ENCODE results near the gene CALML4.
"Not testable (repeated sequence)": the region's sequence is repeated elsewhere in the genome, so short reads cannot be mapped to it uniquely, and the experiment has no call there.

The CALML4 gene, protein sequence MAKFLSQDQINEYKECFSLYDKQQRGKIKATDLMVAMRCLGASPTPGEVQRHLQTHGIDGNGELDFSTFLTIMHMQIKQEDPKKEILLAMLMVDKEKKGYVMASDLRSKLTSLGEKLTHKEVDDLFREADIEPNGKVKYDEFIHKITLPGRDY

DNA sequence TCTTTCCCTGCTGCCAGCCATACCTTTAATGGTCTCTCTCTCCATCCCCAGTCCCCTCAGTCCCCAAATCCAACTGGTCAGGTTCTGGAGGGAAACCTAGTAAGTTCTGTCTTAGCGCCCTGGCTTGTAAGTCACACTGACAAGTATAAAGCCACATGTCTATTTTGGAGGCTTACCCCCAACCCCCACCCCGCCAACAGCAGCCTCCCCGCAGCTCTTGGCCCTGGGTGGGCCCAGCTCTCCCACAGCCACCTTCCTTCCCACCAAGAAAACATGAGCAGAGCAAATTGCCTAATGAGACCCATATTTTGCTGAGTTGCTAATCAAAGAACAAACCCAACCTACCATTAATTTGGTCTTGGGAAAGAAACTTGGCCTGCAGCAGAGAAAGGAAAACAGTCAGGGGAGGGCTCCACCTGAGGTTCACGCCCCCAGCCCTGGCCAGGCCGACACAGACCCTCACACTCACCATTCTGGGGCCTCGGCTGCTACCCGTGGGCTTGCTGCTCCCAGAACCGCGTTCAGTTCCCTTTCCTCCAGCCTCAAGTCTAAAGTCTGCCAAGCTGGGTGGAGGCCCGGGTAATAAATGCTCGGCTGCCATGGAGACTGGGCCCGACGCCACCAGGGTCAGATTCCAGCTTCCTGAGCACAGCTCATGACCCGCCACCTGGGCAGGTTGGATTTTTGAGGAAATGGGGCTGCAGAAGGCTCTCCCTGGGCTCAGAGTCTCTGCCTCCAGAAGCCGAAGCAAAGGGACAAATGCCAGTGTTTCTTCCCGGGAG lies at the start of gene CALML4:
Gene CALML4 (minus strand): TSS at position 557 of the 782 bp plus-strand sequence. CDS start 85 bp downstream, at position 472.
- DNase-seq = no peak

DNA sequence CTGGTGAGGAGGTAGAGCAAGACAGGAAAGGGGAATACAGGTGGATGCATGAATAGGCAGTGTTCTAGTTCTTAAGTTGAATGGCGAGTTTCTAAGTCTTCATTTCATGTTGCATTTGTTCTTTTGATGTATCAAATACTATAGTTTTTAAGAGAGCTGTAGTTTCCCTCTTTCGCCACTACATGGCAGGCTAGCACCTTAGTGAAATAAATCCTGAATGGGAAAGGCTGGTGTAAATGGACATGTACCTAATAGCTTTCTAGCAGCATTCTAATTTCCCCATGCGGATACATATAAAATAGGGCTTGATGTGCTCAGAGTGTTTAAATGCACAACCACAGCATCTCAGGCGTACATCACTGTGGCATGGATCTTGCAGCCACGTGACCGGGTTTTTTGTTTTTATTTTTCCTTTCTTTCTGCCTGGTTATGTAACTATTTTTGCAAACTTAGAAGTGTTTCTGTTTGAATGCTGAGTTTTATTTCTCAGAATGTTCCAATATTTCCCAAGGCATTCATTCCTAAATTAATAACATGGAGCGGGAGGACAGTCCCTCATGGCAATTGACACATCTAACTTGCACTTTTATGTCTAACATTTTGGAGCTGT lies 47.9 kb upstream of the CALML4 start:
- DNase-seq = peak; percentile 54

DNA sequence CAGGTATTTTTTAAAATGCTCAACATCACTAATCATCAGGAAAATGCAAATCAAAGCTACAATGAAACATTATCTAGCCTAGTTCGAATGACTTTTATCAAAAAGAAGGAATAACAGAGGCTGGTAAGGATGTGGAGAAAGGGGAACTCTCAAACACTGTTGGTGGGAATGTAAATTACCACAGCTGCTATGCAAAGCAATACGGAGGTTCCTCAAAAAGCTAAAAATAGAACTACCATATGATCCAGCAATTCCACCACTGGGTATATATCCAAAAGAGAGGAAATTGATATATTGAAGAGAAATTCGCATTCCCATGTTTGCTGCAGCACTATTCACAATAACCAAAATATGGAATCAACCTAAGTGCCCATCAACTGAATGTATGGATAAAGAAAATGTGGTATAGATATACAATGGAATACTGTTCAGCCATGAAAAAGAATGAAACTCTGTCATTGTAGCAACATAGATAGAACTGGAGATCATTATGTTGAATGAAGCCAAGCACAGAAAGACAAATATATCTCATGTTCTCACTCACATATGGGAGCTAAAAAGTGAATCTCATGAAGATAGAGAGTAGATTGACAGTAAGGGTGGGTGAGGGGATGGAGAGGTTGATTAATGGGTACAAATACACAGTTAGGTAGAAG lies 44.1 kb upstream of the CALML4 start:
- no peak for DNase-seq

DNA sequence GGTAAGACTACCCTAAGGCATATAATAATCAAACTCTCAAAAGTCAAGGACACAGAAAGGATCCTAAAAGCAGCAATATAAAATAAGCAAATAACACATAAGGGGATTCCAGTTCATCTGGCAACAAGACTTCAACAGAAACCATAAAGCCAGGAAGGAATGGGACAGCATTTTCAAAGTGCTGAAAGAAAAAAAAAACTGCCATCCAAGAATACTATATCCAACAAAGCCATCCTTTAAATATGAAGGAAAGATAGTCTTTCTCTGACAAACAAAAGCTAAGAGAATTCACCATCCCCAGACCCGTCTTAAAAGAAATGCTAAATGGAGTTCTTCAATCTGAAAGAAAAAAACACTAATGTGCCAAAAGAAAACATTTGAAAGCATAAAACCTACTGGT lies 39.1 kb upstream of the CALML4 start:
- DNase-seq = no peak

DNA sequence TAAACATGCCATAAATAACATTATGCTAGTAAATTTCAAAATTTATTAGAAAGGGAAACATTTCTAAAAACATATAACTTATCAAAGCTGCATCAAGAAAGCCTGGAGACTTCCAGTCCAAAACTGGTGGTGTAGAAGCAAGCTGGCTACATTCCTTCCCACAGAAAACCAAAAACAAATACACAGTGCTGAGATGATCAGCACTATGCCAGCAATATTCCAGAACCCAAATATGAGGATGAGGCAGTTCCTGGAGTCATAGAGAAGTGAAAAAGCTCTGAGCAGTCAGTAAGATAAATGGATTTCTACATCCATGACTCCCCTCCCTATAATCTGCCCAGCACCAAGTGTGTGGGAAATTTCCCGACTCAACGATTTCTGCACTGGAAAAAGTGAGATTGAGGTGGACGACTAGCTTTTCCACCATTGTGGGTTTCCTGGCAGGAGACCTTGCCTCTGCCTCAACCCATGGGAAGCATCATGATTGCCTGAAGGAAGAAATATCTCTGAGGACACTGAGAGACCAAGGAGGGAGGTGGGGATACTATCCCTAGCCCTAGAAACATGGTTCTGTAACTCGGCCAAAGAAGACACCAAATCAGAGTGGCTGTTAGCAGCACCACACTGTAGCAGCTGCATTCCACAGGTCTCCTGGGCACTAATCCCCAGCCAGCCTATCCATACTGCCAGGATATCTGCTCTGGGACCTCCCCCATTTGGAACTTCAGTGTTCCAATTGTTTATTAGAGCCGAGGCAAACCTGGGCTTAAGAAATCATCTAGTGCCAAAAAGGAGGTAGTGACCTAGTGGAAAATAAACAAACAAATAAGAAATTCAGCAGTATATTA lies 36.2 kb upstream of the CALML4 start:
- no peak for DNase-seq

DNA sequence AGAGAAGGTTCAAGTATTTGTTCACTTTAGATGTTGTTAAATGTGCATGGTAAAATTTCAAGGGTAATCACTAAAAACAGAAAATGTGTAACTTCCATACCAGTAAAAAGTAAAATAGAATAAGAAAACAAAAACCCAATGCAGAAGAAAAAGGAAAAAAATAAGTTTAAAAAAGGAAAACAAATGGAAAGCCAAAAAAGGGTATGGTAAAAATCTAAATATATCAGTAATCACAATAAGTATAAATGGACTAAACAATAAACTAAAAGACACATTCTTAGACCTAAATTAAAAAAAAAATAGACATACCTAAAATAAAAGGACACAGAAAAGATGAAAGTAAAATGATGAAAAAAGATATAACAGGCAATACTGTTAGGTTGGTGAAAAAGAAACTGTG lies 33.9 kb upstream of the CALML4 start:
- no peak for DNase-seq

DNA sequence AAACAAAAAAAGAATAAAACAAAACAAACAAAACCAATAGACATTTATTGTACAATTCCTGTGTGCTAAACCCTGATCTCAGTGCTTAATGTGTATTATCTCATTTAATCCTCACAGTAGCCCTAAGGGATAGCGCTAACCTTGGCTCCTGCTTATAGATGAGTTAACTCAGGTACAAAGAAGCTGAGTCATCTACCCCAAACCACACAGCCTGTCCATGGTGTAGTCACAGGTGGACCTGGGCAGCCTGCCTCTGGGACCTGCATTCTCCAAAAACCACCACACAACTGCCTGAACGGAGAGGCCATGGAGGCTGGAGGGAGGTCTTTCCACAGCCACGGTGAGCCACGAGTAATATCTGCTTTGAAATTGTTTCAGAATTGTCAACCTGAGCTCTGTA lies 29.9 kb upstream of the CALML4 start:
- DNase-seq = no peak

DNA sequence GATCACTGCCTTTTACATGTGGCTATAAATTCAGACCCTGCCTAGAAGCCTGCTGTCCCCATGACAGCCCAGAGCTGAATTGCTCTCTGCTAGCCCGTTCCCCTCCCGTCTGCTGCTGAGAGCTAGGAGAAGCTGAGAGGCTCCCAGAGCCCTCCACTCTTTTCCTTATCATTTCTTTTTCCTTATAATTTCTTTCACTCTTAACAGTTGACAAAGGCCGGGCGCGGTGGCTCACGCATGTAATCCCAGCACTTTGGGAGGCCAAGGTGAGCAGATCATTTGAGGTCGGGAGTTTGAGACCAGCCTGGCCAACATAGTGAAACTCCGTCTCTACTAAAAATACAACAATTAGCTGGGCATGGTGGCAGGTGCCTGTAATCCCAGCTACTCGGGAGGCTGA lies 29.4 kb upstream of the CALML4 start:
- not testable (repeated sequence) for DNase-seq

DNA sequence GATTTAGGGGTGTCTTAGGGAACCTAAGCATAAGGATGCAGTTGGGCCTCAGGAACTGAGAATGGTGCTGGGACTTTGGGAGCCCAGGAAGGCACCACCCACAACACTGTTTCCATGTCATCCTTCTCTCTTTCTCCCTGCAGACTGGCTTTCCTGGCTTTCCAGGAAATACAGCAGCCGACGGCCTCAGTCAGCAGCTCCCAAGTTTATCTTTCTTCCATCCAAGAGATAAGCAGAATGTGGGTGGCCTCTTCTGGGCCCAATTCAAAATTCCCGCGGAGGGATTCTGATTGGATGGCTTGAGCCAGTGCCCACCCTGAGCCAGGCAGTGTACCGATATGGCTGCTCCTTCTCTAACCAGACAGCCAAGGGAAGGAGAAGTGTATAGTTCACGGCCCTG lies 28.9 kb upstream of the CALML4 start:
- DNase-seq = no peak

DNA sequence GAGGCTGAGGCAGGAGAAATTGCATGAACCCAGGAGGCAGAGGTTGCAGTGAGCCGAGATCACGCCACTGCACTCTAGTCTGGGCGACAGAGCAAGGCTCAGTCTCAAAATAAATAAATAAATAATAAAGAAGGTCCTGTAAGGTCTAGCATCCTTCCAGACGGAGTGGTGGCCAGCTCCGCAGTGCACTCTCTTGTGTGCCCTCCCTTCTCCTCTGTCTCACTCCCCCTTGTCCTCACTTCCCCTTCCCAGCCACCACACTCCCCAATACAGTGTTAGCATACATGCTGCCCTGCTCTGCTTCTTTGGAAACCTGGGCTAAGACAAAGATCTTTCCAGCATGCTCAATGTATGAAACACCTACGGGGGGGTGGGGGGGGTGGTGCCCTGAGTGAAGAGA lies 27.8 kb upstream of the CALML4 start:
- no peak for DNase-seq

DNA sequence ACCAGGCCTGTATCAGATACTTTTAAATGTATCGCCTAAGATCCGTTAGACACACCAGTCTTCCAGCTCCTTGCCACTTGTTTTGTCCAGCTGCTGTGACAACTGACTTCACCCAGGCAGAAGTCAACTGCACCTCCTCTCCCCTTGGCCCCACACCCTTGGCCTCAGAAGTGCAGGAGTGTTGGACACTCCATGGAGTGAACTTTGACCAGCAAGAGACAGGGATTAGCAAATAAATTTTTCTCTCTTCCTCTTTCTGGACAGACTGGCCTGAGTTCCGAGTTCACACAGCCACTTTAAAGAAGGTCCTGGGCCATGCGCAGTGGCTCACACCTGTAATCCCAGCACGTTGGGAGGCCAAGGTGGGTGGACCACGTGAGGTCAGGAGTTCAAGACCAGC lies 27.3 kb upstream of the CALML4 start:
- no peak for DNase-seq

DNA sequence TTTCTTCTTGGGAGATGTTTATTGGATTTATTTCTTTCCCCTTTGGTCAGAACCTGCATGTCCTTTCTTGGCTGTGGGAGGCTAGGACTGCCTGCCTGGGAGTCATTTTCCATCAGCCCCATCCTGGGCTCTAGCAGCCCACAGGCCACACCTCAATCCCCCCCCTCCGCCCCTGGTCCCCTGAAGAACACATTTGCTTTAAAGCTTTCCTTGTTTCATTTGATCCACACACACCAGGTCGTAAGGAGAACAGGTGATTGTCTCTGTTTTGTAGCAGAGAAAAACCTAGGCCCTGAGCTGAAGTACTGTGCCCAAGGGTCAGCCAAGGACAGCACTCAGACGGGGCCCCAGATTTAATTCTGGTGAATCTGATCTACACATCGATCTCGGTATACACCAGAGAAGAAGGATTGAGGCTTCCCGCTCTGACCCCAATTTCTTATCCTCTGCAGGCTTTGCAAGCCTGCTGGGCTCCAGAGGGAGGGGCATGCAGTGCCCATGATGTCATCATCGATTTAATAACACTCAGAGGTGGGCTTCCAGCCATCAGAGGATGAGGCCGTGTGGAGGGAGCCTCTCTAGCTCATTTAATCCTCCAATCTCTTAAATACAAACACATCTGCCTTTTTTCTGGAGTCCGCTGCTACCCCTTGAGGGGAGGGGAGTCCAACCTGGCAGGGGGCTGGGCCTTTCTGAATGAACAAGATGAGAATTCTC lies 26.1 kb upstream of the CALML4 start:
- DNase-seq = no peak

DNA sequence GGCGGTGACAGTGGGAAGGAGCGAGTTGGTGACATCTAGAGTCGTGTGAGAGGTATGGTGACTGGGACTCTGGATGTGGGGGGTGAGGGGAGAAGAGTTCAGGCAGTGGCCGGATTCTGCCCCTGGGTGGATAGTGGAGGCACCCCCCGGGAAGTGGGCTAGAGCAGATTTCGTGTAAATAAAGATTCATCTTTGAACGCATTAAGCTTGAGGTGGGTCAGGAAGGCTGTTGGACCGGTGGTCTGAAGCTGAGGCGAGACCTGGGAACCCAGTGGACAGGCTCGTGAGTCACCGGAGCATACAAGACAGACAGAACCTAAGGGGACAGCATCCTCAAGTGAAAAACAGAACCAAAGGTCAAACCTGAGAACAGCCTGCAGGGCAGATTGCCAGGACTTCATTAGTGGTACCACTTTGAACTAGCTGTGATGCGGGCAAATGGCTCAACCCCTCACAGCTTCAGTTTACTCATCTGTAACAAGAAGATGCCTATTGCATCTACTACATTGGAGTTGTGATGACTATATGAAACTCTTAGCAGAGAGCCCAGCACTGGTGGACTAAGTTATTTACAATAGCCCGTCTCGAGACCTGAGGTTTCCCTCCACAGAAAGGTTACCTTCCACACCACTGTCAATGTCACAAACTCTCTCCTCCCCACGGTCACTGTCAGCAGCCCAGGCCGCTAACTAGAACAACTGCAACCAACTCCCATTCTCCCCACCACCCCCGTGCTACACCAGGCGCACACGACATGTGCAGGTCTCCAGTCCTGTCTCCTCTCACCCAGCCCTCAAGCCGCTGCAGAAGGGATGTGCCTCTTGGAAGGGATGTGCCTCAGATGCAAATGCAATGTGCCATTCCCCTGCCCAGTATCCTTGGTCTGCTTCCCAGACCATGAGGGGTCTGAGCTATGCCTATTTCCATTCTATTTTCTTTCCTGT lies 25.3 kb upstream of the CALML4 start:
- DNase-seq = no peak

DNA sequence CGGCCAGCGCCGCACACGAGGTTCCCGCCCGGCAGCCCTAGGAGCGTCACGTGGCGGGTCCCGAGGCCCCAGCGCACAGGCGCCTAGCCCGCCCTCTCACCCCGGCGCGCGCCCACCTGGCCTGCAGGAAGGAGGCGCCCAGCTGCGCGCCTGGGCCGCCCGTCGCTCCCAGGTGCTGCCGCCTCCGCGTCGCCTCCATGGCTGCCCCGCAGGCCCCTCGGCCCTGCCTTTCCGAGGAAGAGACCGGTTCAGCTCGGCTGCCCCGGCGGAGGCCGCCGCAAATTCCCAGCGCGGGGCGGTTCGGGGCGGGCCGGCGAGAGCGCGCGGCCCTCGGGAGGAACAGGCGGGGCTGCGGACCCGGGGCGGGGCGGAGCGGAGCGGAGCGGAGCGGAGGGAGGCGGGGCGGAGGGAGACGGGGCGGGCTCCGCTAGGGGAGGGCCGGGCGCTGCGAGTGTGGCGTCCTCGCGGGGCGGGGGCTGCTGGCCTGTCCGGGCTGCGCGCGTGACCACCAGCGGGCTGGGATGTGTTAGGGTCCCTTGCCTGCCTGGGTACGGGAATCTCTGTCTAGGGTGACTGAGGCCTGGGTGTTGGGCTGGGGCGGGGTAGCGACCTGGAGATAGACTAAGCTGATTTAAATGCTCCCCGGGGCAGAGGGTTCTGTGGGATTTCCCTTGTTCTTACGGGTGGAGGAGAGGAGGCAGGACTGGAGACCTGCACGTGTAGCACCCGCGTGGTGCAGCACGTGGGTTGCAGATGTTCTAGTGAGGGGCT lies 24.4 kb upstream of the CALML4 start, which contains the start of gene CLN6:
Gene CLN6 (minus strand): TSS at position 343 of the 771 bp plus-strand sequence. CDS start 144 bp downstream, at position 199.
- DNase-seq = peak; percentile 84

DNA sequence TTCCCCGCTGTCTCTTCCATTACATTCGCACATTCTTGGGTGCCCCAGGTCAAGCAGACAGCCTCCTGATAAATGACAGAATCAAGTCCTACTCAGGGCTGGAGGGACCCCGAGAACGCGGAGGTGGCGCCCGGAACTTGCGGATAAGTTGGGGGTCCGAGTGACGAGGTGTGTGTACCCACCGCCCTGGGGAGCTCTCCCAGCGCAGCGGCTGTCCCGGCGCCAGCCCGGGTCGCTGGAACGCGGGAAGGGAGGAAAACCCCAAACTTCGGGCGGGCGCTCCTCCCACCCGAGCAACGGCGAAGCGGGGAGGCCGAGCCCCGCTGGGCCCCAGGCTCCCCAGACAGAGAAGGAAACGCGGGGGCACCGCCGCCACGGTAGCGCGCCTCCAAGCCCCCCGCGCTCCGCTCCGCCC lies 23.8 kb upstream of the CALML4 start:
- DNase-seq = no peak

DNA sequence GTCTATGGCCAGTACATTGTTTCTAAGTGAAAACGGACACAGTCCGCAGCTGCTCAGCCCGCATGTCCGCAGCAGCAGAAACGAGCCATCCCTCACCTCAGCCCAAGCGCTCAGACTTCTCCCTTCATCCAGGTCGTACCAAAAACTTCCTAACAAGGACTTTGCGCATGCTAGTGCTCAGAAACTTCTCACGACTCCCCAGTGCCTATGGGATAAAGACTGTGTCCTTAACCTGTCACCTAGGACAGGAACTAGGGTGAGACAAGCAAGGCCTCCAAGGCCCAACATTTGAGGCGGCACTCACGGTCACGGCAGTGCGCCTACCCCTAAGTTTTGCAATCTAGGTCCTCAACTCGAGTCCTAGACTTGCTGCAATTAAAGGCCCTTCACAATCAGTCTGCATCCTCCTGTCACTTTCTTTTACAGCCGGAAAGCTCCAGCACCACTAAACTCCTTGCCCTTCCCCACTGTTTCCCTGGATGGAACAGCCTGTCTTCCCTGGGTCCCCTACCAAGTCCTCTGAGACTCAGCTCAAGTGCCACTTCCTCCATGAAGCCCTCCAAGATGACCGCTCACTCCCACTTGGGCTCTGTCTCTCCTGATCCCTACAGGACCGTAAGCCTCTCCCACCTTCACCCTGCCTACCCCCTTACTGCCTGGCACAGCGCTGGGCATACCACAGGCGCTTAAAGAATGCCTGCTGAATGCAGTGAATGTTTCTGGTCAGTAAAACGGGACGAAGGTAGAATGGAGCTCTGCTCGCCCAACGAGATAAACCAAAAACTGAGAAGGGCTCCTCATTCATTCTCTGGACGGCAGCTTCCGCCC lies 23.2 kb upstream of the CALML4 start:
- DNase-seq = peak; percentile 20

DNA sequence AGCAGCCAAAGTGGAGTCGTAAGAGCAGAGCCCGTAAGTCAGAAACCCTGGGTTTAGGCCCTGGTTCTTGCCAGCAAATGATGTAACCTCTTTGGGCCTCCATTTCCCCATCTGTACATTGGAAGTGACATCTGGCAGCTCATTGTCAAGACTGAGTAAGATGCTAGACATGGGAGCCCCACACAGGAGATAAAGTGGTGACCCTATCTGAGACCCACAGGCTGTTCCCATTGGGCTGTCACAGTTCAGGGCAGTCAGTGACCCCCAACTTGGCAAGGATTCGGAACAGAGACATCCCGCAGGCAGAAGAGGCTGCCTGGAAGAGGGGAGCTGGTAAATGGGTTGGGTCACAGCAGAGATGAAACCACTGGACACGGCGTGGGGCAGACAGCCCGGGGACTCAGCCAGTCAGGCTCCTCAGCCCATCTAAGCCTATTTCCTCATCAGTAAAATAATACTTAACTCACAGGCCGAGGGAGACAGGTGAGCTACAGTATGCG lies 22.6 kb upstream of the CALML4 start:
- DNase-seq = no peak

DNA sequence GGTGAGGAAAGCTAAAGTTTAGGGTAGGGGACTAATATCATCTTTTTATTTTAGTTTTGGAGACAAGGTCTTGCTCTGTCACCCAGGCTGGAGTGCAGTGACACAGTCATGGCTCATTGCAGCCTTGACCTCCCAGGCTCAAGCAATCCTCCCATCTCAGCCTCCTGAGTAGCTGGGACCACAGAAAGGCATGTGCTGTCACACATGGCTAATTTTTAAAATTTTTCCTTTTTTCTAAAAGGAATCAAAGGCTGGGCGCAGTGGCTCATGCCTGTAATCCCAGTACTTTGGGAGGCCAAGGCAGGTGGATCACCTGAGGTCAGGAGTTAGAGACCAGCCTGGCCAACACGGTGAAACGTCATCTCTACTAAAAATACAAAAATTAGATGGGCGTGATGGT lies 20.3 kb upstream of the CALML4 start:
- not testable (repeated sequence) for DNase-seq

Measured in activated CD4-positive, alpha-beta T cell treated with anti-CD3 and anti-CD28 coated beads, Interleukin-2, Interleukin-6, amounts not matched to agents 100 ng/mL and 50 ng/mL, durations not matched to agents 16 hours and 8 hours (primary cell).